Tibial nerve (tissue), 4 donors: ENCODE measurements around the gene DYRK1B. TPM values are rescaled to one million over a fixed set of nuclear protein-coding genes. Genes with fewer than 3 reads are reported as not detected.

ENCODE experiments used
- DNase-seq, 2 donors: peaks; one replicate each; pipeline ENCODE4 v3.0.0-alpha.2; 2019; ENCODE audit warnings: low spot score in 2 of 2
- H3K27ac ChIP-seq, 4 donors: fragments of 200-600 bp; sonication (generic) in 3 of 4; one replicate each; pipeline ENCODE4 v1.5.1; 2017 to 2019; ENCODE audit warnings: mild to moderate bottlenecking in 1 of 4
- H3K27me3 ChIP-seq, 2 donors: fragments of 200-600 bp; sonication (generic) in 1 of 2; one replicate each; pipeline versions ENCODE4 v1.5.1 to v1.6.0; 2017 to 2019
- H3K36me3 ChIP-seq, 3 donors: fragments of 200-600 bp; sonication (generic); one replicate each; pipeline ENCODE4 v1.5.1; 2018 to 2019
- H3K4me1 ChIP-seq, 4 donors: fragments of 200-600 bp; sonication (generic) in 3 of 4; one replicate each; pipeline ENCODE4 v1.5.1; 2017 to 2019
- H3K4me3 ChIP-seq, 4 donors: fragments of 200-600 bp; sonication (generic) in 3 of 4; one replicate each; pipeline ENCODE4 v1.5.1; 2017 to 2019; ENCODE audit warnings: mild to moderate bottlenecking in 1 of 4, moderate library complexity in 1 of 4
- H3K9me3 ChIP-seq, 4 donors: fragments of 200-600 bp; sonication (generic) in 3 of 4; one replicate each; pipeline ENCODE4 v1.5.1; 2017 to 2019
- CTCF ChIP-seq, 5 experiments: fragments of 200-600 bp in 3 of 5; fragments of 450-650 bp in 2 of 5; sonication (generic) in 3 of 5; IDR thresholded peaks; one replicate each; pipeline ENCODE4 v1.5.1; 2016 to 2019; ENCODE audit warnings: antibody characterized with exemption in 5 of 5, mild to moderate bottlenecking in 3 of 5, moderate library complexity in 2 of 5
- EP300 ChIP-seq, 2 donors: sonication (generic); formaldehyde crosslinking; IDR thresholded peaks; one replicate each; pipeline ENCODE4 v1.6.1; 2017; ENCODE audit warnings: antibody characterized with exemption in 2 of 2, mild to moderate bottlenecking in 1 of 2
- POLR2A ChIP-seq, 2 donors: fragments of 450-650 bp; IDR thresholded peaks; one replicate each; pipeline ENCODE4 v1.6.1; 2017; ENCODE audit warnings: antibody characterized with exemption in 2 of 2, mild to moderate bottlenecking in 2 of 2, moderate library complexity in 2 of 2
- WGBS, 2 donors: methylation state at CpG; one replicate each; pipeline ENCODE4 v1.1.5; 2018; 5-methylcytosine and 5-hydroxymethylcytosine counted together
- total RNA-seq, 4 donors: library from RNA; depleted of rRNA; stranded (reverse); fragments of >200 nt; gene quantifications; one replicate each; pipeline ENCODE4 v1.1.0, GENCODE V29; 2016

DYRK1B gene
- total RNA-seq, 4 donors from 2014 or later: 12.6 to 15.9 (median 13.1) TPM

GRCh38 chr19:39874404-39874803 lies 40.4 kb upstream of the DYRK1B start:
- no peak for DNase-seq
- Histone ChIP-seq H3K36me3 (no peaks in the 10 kb centered on the region), H3K4me3 (no peak overlapping the region), H3K27me3 (peaks cover 0 to 8% of the 10 kb centered on the region in 2 donors), H3K27ac (no peak overlapping the region), H3K4me1 (no peaks in the 10 kb centered on the region), H3K9me3 (no peaks in the 10 kb centered on the region)
- TF ChIP-seq EP300 (IDR thresholded peaks at IDR 0.05): no peak
- no peak for TF ChIP-seq CTCF (IDR thresholded peaks at IDR 0.05)
- no peak for TF ChIP-seq POLR2A (IDR thresholded peaks at IDR 0.05)
- WGBS, 2 donors: 78 to 86% methylated on average over 1 of the region's 1 CpG

GRCh38 chr19:39873385-39873784 lies 39.4 kb upstream of the DYRK1B start:
- DNase-seq: no peak

GRCh38 chr19:39871886-39872866 lies 38.2 kb upstream of the DYRK1B start:
- 85 to 88% methylated on average over 38 to 40 of the region's 47 CpGs for WGBS, 2 donors
- Histone ChIP-seq H3K4me3 (no peak overlapping the region), H3K9me3 (no peaks in the 10 kb centered on the region), H3K27ac (no peak overlapping the region), H3K27me3 (peaks cover 0 to 4% of the 10 kb centered on the region in 2 donors), H3K36me3 (no peaks in the 10 kb centered on the region), H3K4me1 (no peaks in the 10 kb centered on the region)
- TF ChIP-seq CTCF (IDR thresholded peaks at IDR 0.05): no peak
- TF ChIP-seq POLR2A (IDR thresholded peaks at IDR 0.05): no peak
- TF ChIP-seq EP300 (IDR thresholded peaks at IDR 0.05): no peak
- no peak for DNase-seq

More at GRCh38 chr19:39873385-39873784, 39.4 kb upstream of the DYRK1B start:
- WGBS, 2 donors: 84 to 94% methylated on average over 7 to 19 of the region's 20 CpGs
- Histone ChIP-seq H3K36me3 (no peaks in the 10 kb centered on the region), H3K4me1 (no peaks in the 10 kb centered on the region), H3K4me3 (no peak overlapping the region), H3K27me3 (peaks cover 0 to 4% of the 10 kb centered on the region in 2 donors), H3K9me3 (no peaks in the 10 kb centered on the region), H3K27ac (no peak overlapping the region)
- TF ChIP-seq EP300 (IDR thresholded peaks at IDR 0.05): no peak
- no peak for TF ChIP-seq POLR2A (IDR thresholded peaks at IDR 0.05)
- no peak for TF ChIP-seq CTCF (IDR thresholded peaks at IDR 0.05)

- no peaks in the 10 kb centered on the region for H3K4me1 ChIP-seq
- no peak overlapping the region for H3K4me3 ChIP-seq
- H3K27me3 ChIP-seq: peaks cover 0 to 4% of the 10 kb centered on the region in 2 donors
- no peaks in the 10 kb centered on the region for H3K36me3 ChIP-seq
- no peaks in the 10 kb centered on the region for H3K9me3 ChIP-seq
- no peak for TF ChIP-seq POLR2A (IDR thresholded peaks at IDR 0.05)
- no peak for TF ChIP-seq CTCF (IDR thresholded peaks at IDR 0.05)
- TF ChIP-seq EP300 (IDR thresholded peaks at IDR 0.05): no peak
- no peak overlapping the region for H3K27ac ChIP-seq
- DNase-seq: no peak
- 94 to 98% methylated on average over 6 of the region's 6 CpGs for WGBS, 2 donors
Measured at GRCh38 chr19:39871362-39871761, 37.4 kb upstream of the DYRK1B start.
